SK-N-MC (cell line): ENCODE results near the gene COL20A1.

Source experiments
- EZH2 ChIP-seq: fragments of 200-600 bp; sonication (generic); IDR thresholded peaks from one replicate; pipeline ENCODE4 v1.6.1; 2017; ENCODE audit warnings: antibody characterized with exemption
- FOXP2 ChIP-seq: optimal IDR thresholded peaks from 2 replicates; pipeline ENCODE3; 2011; ENCODE audit warnings: mild to moderate bottlenecking, moderate library complexity; ENCODE audit not compliant: insufficient read depth; ENCODE audit errors: extremely low read length, control extremely low read depth
- POLR2AphosphoS5 ChIP-seq: IDR thresholded peaks from 2 replicates; pipeline ENCODE4 v1.6.1; 2012; ENCODE audit warnings: mild to moderate bottlenecking, low read depth, low read length, borderline replicate concordance

GRCh38 chr20:63261060-63261794, 31.8 kb upstream of the COL20A1 start:
- TF ChIP-seq POLR2AphosphoS5, result no peak
- no peak for TF ChIP-seq FOXP2
- TF ChIP-seq EZH2, result no peak
